GM18502 (cell line): Measurements from ENCODE around the gene CAP2.
"Not testable (repeated sequence)": the region's sequence is repeated elsewhere in the genome, so short reads cannot be mapped to it uniquely, and the experiment has no call there.

Source experiments
- ATAC-seq: cut with Tn5 transposase; IDR thresholded peaks from one replicate; pipeline ENCODE4 v1.9.1; 2021; ENCODE audit warnings: mild to moderate bottlenecking; ENCODE audit not compliant: unreplicated experiment, poor library complexity

The CAP2 gene

GRCh38 chr6:17429383-17430061, 36.1 kb downstream of the CAP2 start:
- no peak for ATAC-seq

- ATAC-seq: no peak
Measured at GRCh38 chr6:17431581-17431980, 38.2 kb downstream of the CAP2 start.

GRCh38 chr6:17432356-17432755, 39.0 kb downstream of the CAP2 start:
- no peak for ATAC-seq

- no peak for ATAC-seq
Measured at GRCh38 chr6:17439243-17439993, 46.0 kb downstream of the CAP2 start.

GRCh38 chr6:17440811-17441210, 47.4 kb downstream of the CAP2 start:
- ATAC-seq: not testable (repeated sequence)

GRCh38 chr6:17442196-17442595, 48.8 kb downstream of the CAP2 start:
- ATAC-seq: no peak

GRCh38 chr6:17446713-17447112, 53.3 kb downstream of the CAP2 start:
- ATAC-seq: peak; percentile 26

- ATAC-seq: no peak
Measured at GRCh38 chr6:17448165-17448564, 54.8 kb downstream of the CAP2 start.

GRCh38 chr6:17450397-17450796, 57.0 kb downstream of the CAP2 start:
- ATAC-seq: no peak

GRCh38 chr6:17450832-17451231, 57.4 kb downstream of the CAP2 start:
- ATAC-seq: no peak

- ATAC-seq: no peak
Measured at GRCh38 chr6:17452096-17452495, 58.7 kb downstream of the CAP2 start.

GRCh38 chr6:17454316-17455005, 61.1 kb downstream of the CAP2 start:
- ATAC-seq: no peak

- ATAC-seq: no peak
Measured at GRCh38 chr6:17455919-17456318, 62.5 kb downstream of the CAP2 start.

- no peak for ATAC-seq
Measured at GRCh38 chr6:17456711-17457110, 63.3 kb downstream of the CAP2 start.

- no peak for ATAC-seq
Measured at GRCh38 chr6:17457405-17457804, 64.0 kb downstream of the CAP2 start.

- no peak for ATAC-seq
Measured at GRCh38 chr6:17457956-17458355, 64.6 kb downstream of the CAP2 start.

GRCh38 chr6:17458966-17459365, 65.6 kb downstream of the CAP2 start:
- ATAC-seq: no peak

GRCh38 chr6:17460862-17461261, 67.5 kb downstream of the CAP2 start:
- ATAC-seq: no peak

GRCh38 chr6:17466147-17466546, 72.8 kb downstream of the CAP2 start:
- no peak for ATAC-seq

- ATAC-seq: no peak
Measured at GRCh38 chr6:17466707-17467106, 73.3 kb downstream of the CAP2 start.
